HFFc6 (cell line): ENCODE data around the gene LCLAT1. TPM values are rescaled to one million over a fixed set of nuclear protein-coding genes. Genes with fewer than 3 reads are reported as not detected.

Experiments
- DNase-seq: peaks from one replicate; pipeline ENCODE4 v3.0.0-alpha.2; 2018
- H3K27ac Mint-ChIP-seq: 2 replicates; pipeline ENCODE4 v1.8.0; 2020; ENCODE audit warnings: mild to moderate bottlenecking, mixed read lengths
- H3K27me3 Mint-ChIP-seq: 2 replicates; pipeline ENCODE4 v1.8.0; 2021; ENCODE audit warnings: mild to moderate bottlenecking, moderate library complexity, mixed read lengths; ENCODE audit not compliant: insufficient read depth
- H3K36me3 Mint-ChIP-seq: 2 replicates; pipeline ENCODE4 v1.8.0; 2021; ENCODE audit warnings: low read depth, mixed read lengths
- H3K4me1 Mint-ChIP-seq: 2 replicates; pipeline ENCODE4 v1.8.0; 2020; ENCODE audit warnings: low read depth, mixed read lengths
- H3K4me3 Mint-ChIP-seq: 2 replicates; pipeline ENCODE4 v1.8.0; 2020; ENCODE audit warnings: mild to moderate bottlenecking, moderate library complexity, mixed read lengths
- H3K9me3 Mint-ChIP-seq: 2 replicates; pipeline ENCODE4 v1.8.0; 2020; ENCODE audit warnings: mild to moderate bottlenecking, mixed read lengths
- total RNA-seq, 6 experiments: library from RNA; stranded (reverse); fragmentation: NEBNext Ultra II Directional; extraction: Animal tissue kit (Norgen Biotek cat#: 25700); gene quantifications; 2 replicates in 1 of 6; 3 replicates in 5 of 6; pipeline ENCODE4 v1.2.3, GENCODE V29; 2021
- TF ChIP-seq, protein P1 (sequence below): fragments of 200-600 bp; sonication (generic); IDR thresholded peaks from 2 replicates; pipeline ENCODE4 v1.5.0; 2021; ENCODE audit warnings: antibody characterized with exemption, mild to moderate bottlenecking

The LCLAT1 gene
- total RNA-seq, 6 experiments from 2014 or later = 21.0 to 27.0 (median 23.0) TPM

DNA sequence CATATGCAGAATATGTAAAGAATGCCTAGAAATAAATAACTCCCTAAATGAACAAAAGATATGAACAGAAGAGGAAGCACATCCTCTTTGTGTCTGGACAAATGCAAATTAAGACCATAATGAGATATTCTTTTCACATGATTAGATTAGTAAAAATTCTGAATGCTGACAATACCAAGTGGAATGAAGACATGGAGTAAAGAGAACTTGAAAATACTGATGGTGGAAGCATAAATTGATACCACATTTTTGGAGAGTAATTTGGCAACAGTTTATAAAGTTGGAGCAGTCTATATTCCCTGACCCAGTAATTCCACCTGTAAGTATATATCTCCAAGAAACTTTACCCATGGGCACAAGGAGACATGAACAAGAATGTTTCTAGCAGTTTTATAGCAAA is 230.2 kb downstream of the LCLAT1 start:
- Mint-ChIP-seq H3K4me3 (no peak overlapping the region), H3K27me3 (peaks cover 2% of the 10 kb centered on the region; the same call in 1 of the 2 replicates), H3K4me1 (peaks cover 12% of the 10 kb centered on the region; the same call in 1 of the 2 replicates), H3K27ac (no peak overlapping the region), H3K9me3 (no peaks in the 10 kb centered on the region), H3K36me3 (no peaks in the 10 kb centered on the region)
- TF ChIP-seq, protein P1, sequence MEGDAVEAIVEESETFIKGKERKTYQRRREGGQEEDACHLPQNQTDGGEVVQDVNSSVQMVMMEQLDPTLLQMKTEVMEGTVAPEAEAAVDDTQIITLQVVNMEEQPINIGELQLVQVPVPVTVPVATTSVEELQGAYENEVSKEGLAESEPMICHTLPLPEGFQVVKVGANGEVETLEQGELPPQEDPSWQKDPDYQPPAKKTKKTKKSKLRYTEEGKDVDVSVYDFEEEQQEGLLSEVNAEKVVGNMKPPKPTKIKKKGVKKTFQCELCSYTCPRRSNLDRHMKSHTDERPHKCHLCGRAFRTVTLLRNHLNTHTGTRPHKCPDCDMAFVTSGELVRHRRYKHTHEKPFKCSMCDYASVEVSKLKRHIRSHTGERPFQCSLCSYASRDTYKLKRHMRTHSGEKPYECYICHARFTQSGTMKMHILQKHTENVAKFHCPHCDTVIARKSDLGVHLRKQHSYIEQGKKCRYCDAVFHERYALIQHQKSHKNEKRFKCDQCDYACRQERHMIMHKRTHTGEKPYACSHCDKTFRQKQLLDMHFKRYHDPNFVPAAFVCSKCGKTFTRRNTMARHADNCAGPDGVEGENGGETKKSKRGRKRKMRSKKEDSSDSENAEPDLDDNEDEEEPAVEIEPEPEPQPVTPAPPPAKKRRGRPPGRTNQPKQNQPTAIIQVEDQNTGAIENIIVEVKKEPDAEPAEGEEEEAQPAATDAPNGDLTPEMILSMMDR = no peak
- DNase-seq = no peak

DNA sequence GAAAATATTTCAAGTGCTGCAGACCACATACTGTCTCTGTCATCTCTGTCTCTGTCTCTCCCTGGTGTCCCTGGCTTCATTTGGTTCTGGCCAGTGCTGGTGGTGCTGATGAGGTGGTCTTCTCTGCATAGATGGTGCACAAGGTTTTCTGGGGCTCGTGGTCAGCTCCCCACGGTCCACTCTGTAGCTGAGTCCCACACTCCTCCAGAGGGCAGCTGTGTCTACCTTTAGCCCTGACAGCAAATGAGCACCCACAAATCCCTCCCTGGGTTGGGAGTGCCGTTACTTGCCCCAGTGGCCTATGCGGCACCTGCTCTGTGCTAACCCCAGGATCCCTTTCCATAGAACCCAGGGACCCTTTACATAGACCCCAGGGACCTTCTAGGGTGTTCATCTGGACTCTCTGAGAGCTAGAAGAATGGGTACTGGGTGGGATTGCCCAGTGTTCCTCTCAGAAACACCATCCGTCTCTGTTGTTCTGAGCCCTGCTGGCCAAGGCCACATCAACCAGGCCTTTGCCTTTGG is 230.9 kb downstream of the LCLAT1 start:
- H3K9me3 Mint-ChIP-seq = no peaks in the 10 kb centered on the region
- H3K36me3 Mint-ChIP-seq = no peaks in the 10 kb centered on the region
- no peak for DNase-seq
- H3K4me1 Mint-ChIP-seq = peaks cover 12% of the 10 kb centered on the region; the same call in 1 of the 2 replicates
- no peak overlapping the region for H3K27ac Mint-ChIP-seq
- TF ChIP-seq, protein P1 = no peak
- H3K4me3 Mint-ChIP-seq = no peak overlapping the region
- H3K27me3 Mint-ChIP-seq = peaks cover 2% of the 10 kb centered on the region; the same call in 1 of the 2 replicates

DNA sequence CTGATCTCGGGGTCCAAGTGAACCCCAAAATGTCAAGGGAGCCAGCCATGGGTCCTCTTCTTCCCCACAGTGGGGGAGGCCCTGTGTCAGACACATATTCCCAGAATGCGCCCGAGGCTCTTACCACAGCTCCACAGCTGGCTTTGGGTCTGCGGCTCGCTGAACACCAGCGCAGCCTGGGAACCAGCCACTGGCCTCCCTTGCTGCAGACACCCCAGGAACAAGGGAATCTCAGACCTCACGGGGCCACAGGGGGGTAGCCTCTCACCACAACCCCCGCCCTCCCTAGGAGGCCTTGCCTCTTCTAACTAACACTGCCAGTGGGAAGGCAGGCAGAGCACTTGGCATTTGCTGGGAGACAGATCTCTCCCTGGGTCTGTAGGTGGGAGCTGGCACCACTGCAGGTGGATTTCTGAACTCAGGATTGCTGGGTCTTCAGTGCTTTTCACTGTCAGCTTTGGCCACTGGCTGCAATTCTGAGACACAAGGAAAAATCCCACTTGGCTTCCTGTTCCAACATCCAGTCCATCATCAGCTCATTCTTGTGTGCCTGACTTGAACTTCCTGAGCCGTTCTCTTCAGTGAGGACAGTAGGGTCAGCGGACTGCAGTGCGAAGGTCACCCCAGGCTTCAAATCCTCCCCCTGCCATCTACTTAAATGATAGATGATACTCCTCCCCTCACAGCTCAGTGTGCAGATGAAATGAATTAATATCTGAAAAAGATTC is 231.5 kb downstream of the LCLAT1 start:
- Mint-ChIP-seq H3K27ac (no peak overlapping the region), H3K9me3 (no peaks in the 10 kb centered on the region), H3K36me3 (no peaks in the 10 kb centered on the region), H3K4me1 (peaks cover 12% of the 10 kb centered on the region; the same call in 1 of the 2 replicates), H3K4me3 (no peak overlapping the region), H3K27me3 (peaks cover 2% of the 10 kb centered on the region; the same call in 1 of the 2 replicates)
- DNase-seq = no peak
- TF ChIP-seq, protein P1 = no peak

DNA sequence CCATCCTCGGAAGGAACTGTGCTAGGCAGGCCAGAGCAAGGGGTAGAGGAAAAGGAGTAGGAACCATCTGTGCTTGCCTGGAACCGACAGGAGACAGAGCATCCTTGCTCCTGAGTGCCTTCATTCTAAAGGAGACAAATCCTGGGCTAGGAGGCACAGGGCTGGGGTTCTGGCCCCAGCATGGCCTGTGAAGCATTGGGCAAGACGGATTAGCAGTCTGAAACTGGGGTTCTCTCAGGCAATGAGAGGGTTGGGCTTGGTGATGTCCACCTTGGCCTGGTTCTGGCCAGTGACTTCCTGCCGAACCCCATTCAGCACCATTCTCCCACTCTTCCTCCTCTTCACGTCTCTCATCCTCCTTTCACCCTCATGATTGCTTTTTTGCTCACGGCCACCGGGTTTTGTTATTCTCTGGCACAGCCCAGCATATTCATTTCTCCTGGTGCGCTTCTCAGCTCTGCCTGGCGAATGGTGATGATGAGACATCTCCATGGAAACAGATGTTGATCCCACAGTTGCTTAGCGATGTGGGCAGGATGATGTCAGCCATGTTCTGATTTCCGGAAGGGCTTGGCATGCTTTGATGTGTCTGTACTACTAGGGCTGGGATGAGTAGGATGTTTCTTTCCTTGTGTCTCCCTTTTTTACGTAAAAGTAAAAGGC is 232.5 kb downstream of the LCLAT1 start:
- peaks cover 19% of the 10 kb centered on the region for H3K4me1 Mint-ChIP-seq
- TF ChIP-seq, protein P1 = no peak
- no peak overlapping the region for H3K4me3 Mint-ChIP-seq
- H3K27me3 Mint-ChIP-seq = peaks cover 2% of the 10 kb centered on the region; the same call in 1 of the 2 replicates
- no peak overlapping the region for H3K27ac Mint-ChIP-seq
- no peaks in the 10 kb centered on the region for H3K9me3 Mint-ChIP-seq
- DNase-seq = no peak
- no peaks in the 10 kb centered on the region for H3K36me3 Mint-ChIP-seq

DNA sequence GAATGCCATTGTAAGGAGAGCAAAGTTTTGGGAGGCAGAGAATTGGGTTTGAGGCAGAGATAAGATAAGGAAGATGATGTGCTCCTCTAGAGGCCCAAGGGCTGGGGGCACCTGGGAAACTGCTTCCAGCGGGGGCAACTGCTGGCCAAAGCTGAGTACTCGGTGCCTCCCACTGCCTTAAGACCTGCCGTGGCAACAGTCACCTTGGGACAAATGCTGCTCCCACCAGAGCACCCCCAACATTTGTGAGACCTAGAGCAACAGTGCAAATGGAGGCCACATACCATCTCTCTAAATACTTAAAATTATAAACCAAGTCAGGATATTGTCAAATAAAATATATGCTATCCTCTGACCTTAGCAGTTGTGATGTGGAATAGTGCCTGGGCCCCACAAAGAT is 233.1 kb downstream of the LCLAT1 start:
- Mint-ChIP-seq H3K4me3 (no peak overlapping the region), H3K4me1 (peaks cover 20% of the 10 kb centered on the region), H3K9me3 (no peaks in the 10 kb centered on the region), H3K27me3 (peaks cover 2% of the 10 kb centered on the region; the same call in 1 of the 2 replicates), H3K36me3 (no peaks in the 10 kb centered on the region), H3K27ac (no peak overlapping the region)
- TF ChIP-seq, protein P1 = no peak
- no peak for DNase-seq
